ENCODE measurements around the gene SYNCRIP. TPM values are rescaled to one million over a fixed set of nuclear protein-coding genes. Genes with fewer than 3 reads are reported as not detected.
A peak's percentile ranks its signal among the peaks of the same experiment; 100 is the strongest.

Gene SYNCRIP
- total and polyA plus RNA-seq, 2 of the 13 experiments (the other 11 are each of a cell fraction or from before 2014, with no cell fraction given) = 8.1 to 112 TPM

DNA sequence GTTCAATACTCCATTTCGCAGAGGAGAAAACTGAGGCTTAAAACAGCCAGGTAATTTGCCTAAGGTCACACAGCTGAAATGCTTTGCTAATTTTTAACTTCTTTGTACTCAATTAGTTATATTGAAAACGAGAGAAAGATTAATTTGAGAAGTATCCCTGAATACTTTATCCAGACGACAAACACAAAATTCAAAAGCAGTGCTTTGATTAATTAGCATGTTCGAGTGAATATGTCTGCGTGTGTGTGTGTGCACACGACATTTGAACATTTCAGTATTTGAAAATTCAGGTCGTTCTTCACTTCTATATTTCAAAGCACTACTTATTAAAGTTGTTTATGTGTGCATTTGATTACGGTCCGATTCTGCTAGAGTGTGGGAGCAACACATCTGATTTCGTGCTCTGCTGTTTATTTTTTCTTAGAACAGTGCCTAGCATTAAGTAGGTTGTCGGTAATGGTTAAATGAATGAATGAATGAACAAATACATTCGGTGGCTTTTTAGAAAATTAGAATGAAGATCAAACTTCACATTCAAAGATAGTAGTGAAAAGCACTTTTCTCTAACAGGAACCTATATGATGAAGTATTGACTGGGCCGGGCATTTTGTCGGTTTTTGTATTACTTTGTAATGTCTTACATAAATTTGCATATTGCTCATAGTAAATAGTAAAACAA lies 36.9 kb upstream of the SYNCRIP start (continued):
- TF ChIP-seq, protein P1, sequence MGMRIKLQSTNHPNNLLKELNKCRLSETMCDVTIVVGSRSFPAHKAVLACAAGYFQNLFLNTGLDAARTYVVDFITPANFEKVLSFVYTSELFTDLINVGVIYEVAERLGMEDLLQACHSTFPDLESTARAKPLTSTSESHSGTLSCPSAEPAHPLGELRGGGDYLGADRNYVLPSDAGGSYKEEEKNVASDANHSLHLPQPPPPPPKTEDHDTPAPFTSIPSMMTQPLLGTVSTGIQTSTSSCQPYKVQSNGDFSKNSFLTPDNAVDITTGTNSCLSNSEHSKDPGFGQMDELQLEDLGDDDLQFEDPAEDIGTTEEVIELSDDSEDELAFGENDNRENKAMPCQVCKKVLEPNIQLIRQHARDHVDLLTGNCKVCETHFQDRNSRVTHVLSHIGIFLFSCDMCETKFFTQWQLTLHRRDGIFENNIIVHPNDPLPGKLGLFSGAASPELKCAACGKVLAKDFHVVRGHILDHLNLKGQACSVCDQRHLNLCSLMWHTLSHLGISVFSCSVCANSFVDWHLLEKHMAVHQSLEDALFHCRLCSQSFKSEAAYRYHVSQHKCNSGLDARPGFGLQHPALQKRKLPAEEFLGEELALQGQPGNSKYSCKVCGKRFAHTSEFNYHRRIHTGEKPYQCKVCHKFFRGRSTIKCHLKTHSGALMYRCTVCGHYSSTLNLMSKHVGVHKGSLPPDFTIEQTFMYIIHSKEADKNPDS (CRISPR knock-in tag; IDR thresholded peaks at IDR 0.05) = 0 out of 2 replicates have a peak, but pooled peaks have one; percentile 2
- no peak for TF ChIP-seq ZNF577 (CRISPR knock-in tag; IDR thresholded peaks at IDR 0.05; ENCODE audit: borderline replicate concordance, low read depth)
- no peak for TF ChIP-seq POGZ (CRISPR knock-in tag; IDR thresholded peaks at IDR 0.05)
- TF ChIP-seq ZNF746 (CRISPR knock-in tag; IDR thresholded peaks at IDR 0.05) = 0 out of 2 replicates have a peak, but pooled peaks have one; percentile 15
- no peak for TF ChIP-seq STAG1 (CRISPR knock-in tag; IDR thresholded peaks at IDR 0.05)
- no peak for TF ChIP-seq ZSCAN21 (CRISPR knock-in tag; IDR thresholded peaks at IDR 0.05; ENCODE audit: borderline replicate concordance)
- TF ChIP-seq GFI1 (CRISPR knock-in tag; IDR thresholded peaks at IDR 0.05; ENCODE audit: borderline replicate concordance) = 0 out of 2 replicates have a peak, but pooled peaks have one; percentile 37
- no peak for TF ChIP-seq RELA (CRISPR knock-in tag; IDR thresholded peaks at IDR 0.05)
- TF ChIP-seq ZBTB3 (CRISPR knock-in tag; IDR thresholded peaks at IDR 0.05; ENCODE audit: borderline replicate concordance, low read depth) = no peak
- TF ChIP-seq TCF12 (IDR thresholded peaks at IDR 0.05) = no peak
- no peak for TF ChIP-seq TCF12 (CRISPR knock-in tag; IDR thresholded peaks at IDR 0.05)

Data from HepG2 (cell line).